IMR-90 (cell line): ENCODE measurements around the gene ZNF175. TPM values are rescaled to one million over a fixed set of nuclear protein-coding genes. Genes with fewer than 3 reads are reported as not detected.

Experiments used
- ATAC-seq: fragments of 200-7000 bp; cut with Tn5 transposase; 2 replicates; pipeline ENCODE4 v1.9.1; 2020; ENCODE audit warnings: low read depth, mild to moderate bottlenecking, moderate library complexity
- BruUV-seq: library from RNA; stranded (reverse); fragments of 400-500 nt; replicated peaks from 2 replicates; lab custom pipeline; 2021; lab: Mats Ljungman, UMichigan
- CTCF ChIA-PET: fragments of 300-600 bp; formaldehyde crosslinking; extraction: SDS; loops from one replicate; lab custom pipeline; 2021; ENCODE audit warnings: antibody characterized with exemption; lab: Yijun Ruan, JAX
- POLR2A ChIA-PET: fragments of 300-600 bp; sonication (Branson Sonifier 250); formaldehyde crosslinking; loops from one replicate; lab custom pipeline; 2022; ENCODE audit warnings: antibody characterized with exemption; ENCODE audit not compliant: unreplicated experiment; lab: Charles Lee
- DNase-seq: peaks from one replicate; pipeline ENCODE4 v3.0.0; 2013
- H2AFZ ChIP-seq: replicated peaks from 2 replicates; pipeline ENCODE3; 2013; ENCODE audit warnings: low read length, mild to moderate bottlenecking; ENCODE audit not compliant: poor library complexity
- H2AK5ac ChIP-seq: 2 replicates; pipeline ENCODE4 v1.6.1; 2013; ENCODE audit warnings: low read depth, low read length, inconsistent platforms
- H2AK9ac ChIP-seq: replicated peaks from 2 replicates; pipeline ENCODE3; 2013; ENCODE audit warnings: mild to moderate bottlenecking, low read depth, low read length, moderate library complexity; ENCODE audit not compliant: poor library complexity
- H2BK120ac ChIP-seq: 2 replicates; pipeline ENCODE4 v1.6.1; 2013; ENCODE audit warnings: low read depth, low read length, inconsistent platforms
- H2BK15ac ChIP-seq: 3 replicates; pipeline ENCODE4 v1.6.1; 2013; ENCODE audit warnings: low read depth, low read length, inconsistent platforms
- H2BK20ac ChIP-seq: 2 replicates; pipeline ENCODE4 v1.6.1; 2013; ENCODE audit warnings: low read depth, mild to moderate bottlenecking, inconsistent platforms, low read length, moderate library complexity
- H2BK5ac ChIP-seq: 2 replicates; pipeline ENCODE4 v1.6.1; 2013; ENCODE audit warnings: mild to moderate bottlenecking, low read depth, low read length, inconsistent platforms; ENCODE audit not compliant: poor library complexity, severe bottlenecking
- H3K14ac ChIP-seq: replicated peaks from 2 replicates; pipeline ENCODE4 v1.6.1; 2013; ENCODE audit warnings: low read depth, low read length, inconsistent platforms
- H3K18ac ChIP-seq: 2 replicates; pipeline ENCODE4 v1.6.1; 2013; ENCODE audit warnings: low read depth, low read length, control low read depth
- H3K23ac ChIP-seq: 2 replicates; pipeline ENCODE4 v1.6.1; 2013; ENCODE audit warnings: low read depth, low read length, inconsistent platforms
- H3K27ac ChIP-seq: 2 replicates; pipeline ENCODE4 v1.5.1; 2013; ENCODE audit warnings: mild to moderate bottlenecking, control low read depth, low read length; ENCODE audit not compliant: insufficient read depth
- H3K27me3 ChIP-seq: 2 replicates; pipeline ENCODE4 v1.6.1; 2013; ENCODE audit warnings: low read length; ENCODE audit not compliant: control insufficient read depth, insufficient read depth
- H3K36me3 ChIP-seq: 2 replicates; pipeline ENCODE4 v1.6.1; 2013; ENCODE audit warnings: low read length, mixed read lengths; ENCODE audit not compliant: control insufficient read depth, insufficient read depth
- H3K4ac ChIP-seq: 2 replicates; pipeline ENCODE4 v1.6.1; 2013; ENCODE audit warnings: low read depth, low read length, inconsistent platforms
- H3K4me1 ChIP-seq: 2 replicates; pipeline ENCODE4 v1.6.1; 2013; ENCODE audit warnings: low read length, mixed read lengths; ENCODE audit not compliant: control insufficient read depth, insufficient read depth
- H3K4me2 ChIP-seq: 2 replicates; pipeline ENCODE4 v1.6.1; 2013; ENCODE audit warnings: low read depth, mild to moderate bottlenecking, control low read depth, low read length, moderate library complexity
- H3K4me3 ChIP-seq: 2 replicates; pipeline ENCODE4 v1.5.1; 2013; ENCODE audit warnings: low read depth, mild to moderate bottlenecking, control low read depth, low read length, moderate library complexity; ENCODE audit not compliant: insufficient read depth
- H3K56ac ChIP-seq: 2 replicates; pipeline ENCODE4 v1.6.1; 2013; ENCODE audit warnings: low read length, inconsistent platforms; ENCODE audit not compliant: insufficient read depth; ENCODE audit errors: extremely low read depth
- H3K79me1 ChIP-seq, 2 experiments: 2 replicates each; pipeline ENCODE4 v1.6.1; 2013; ENCODE audit warnings: low read length in 2 of 2, inconsistent platforms in 1 of 2, low read depth in 1 of 2
- H3K9ac ChIP-seq: 2 replicates; pipeline ENCODE4 v1.6.1; 2013; ENCODE audit warnings: low read depth, low read length, control low read depth
- H3K9me1 ChIP-seq: 2 replicates; pipeline ENCODE4 v1.6.1; 2013; ENCODE audit warnings: low read length, inconsistent platforms; ENCODE audit not compliant: insufficient read depth
- H3K9me3 ChIP-seq: 2 replicates; pipeline ENCODE4 v1.6.1; 2013; ENCODE audit warnings: low read length; ENCODE audit not compliant: control insufficient read depth, insufficient read depth
- H4K20me1 ChIP-seq: 2 replicates; pipeline ENCODE4 v1.6.1; 2013; ENCODE audit warnings: low read length, inconsistent platforms; ENCODE audit not compliant: insufficient read depth
- H4K5ac ChIP-seq: 2 replicates; pipeline ENCODE4 v1.6.1; 2013; ENCODE audit warnings: mild to moderate bottlenecking, low read depth, low read length, control low read depth
- H4K8ac ChIP-seq, 2 experiments: 2 replicates each; pipeline ENCODE4 v1.6.1; 2013; ENCODE audit warnings: low read depth in 2 of 2, low read length in 2 of 2, control low read depth in 1 of 2, inconsistent platforms in 1 of 2
- H4K91ac ChIP-seq: 2 replicates; pipeline ENCODE4 v1.6.1; 2013; ENCODE audit warnings: low read depth, low read length, inconsistent platforms; ENCODE audit not compliant: insufficient read depth
- BHLHE40 ChIP-seq: fragments of 150-350 bp; IDR thresholded peaks from 2 replicates; pipeline ENCODE4 v1.6.1; 2016; ENCODE audit warnings: mild to moderate bottlenecking, low read depth, low read length
- CEBPB ChIP-seq: IDR thresholded peaks from 2 replicates; pipeline ENCODE4 v1.6.1; 2012; ENCODE audit warnings: low read depth, low read length, improper control_type of control experiment
- CHD1 ChIP-seq: IDR thresholded peaks from 2 replicates; pipeline ENCODE4 v1.6.1; 2012; ENCODE audit warnings: low read depth, low read length, improper control_type of control experiment
- MAFK ChIP-seq: IDR thresholded peaks from 2 replicates; pipeline ENCODE4 v1.6.1; 2012; ENCODE audit warnings: low read depth, low read length, improper control_type of control experiment
- MAZ ChIP-seq: IDR thresholded peaks from 2 replicates; pipeline ENCODE4 v1.6.1; 2012; ENCODE audit warnings: low read depth, mild to moderate bottlenecking, low read length, improper control_type of control experiment, moderate library complexity, borderline replicate concordance
- MXI1 ChIP-seq: IDR thresholded peaks from 2 replicates; pipeline ENCODE4 v1.6.1; 2012; ENCODE audit warnings: low read depth, mild to moderate bottlenecking, low read length, moderate library complexity, borderline replicate concordance
- NFE2L2 ChIP-seq: fragments of 150-350 bp; IDR thresholded peaks from 2 replicates; pipeline ENCODE4 v1.6.1; 2016; ENCODE audit warnings: low read depth, mild to moderate bottlenecking, low read length
- RAD21 ChIP-seq: IDR thresholded peaks from 2 replicates; pipeline ENCODE4 v1.6.1; 2012; ENCODE audit warnings: low read length, improper control_type of control experiment
- RCOR1 ChIP-seq: IDR thresholded peaks from 2 replicates; pipeline ENCODE4 v1.6.1; 2012; ENCODE audit warnings: mild to moderate bottlenecking, low read length, improper control_type of control experiment; ENCODE audit not compliant: insufficient replicate concordance
- RFX5 ChIP-seq: IDR thresholded peaks from 2 replicates; pipeline ENCODE4 v1.8.0; 2012; ENCODE audit warnings: low read depth, mild to moderate bottlenecking, low read length, moderate library complexity
- SMC3 ChIP-seq: fragments of 150-350 bp; IDR thresholded peaks from 2 replicates; pipeline ENCODE4 v1.6.1; 2016; ENCODE audit warnings: low read depth, mild to moderate bottlenecking, antibody characterized with exemption, low read length, moderate library complexity
- WGBS, 2 experiments: methylation state at CpG; one replicate each; pipeline versions ENCODE4 v1.1.5 to v1.1.7; 2013; ENCODE audit warnings: missing lambda C conversion rate in 2 of 2; ENCODE audit not compliant: insufficient read length in 1 of 2; ENCODE audit errors: extremely low coverage in 2 of 2; 5-methylcytosine and 5-hydroxymethylcytosine counted together
- dilution Hi-C: fragments of 300-500 bp; cut with HindIII; formaldehyde crosslinking; loops from one replicate; pipeline ENCODE4 v1.14.3; 2018; ENCODE audit warnings: low sequenced_read_pairs; ENCODE audit not compliant: unreplicated experiment
- in situ Hi-C: fragments of 300-500 bp; cut with MboI; formaldehyde crosslinking; loops from 3 replicates; pipeline ENCODE4 v1.14.3; 2019; ENCODE audit warnings: low sequenced_read_pairs, inconsistent platforms, mixed read lengths
- intact Hi-C: fragments of 100-400 bp; cut with micrococcal nuclease; formaldehyde crosslinking; loops from 2 replicates; pipeline ENCODE4 v1.10.0; 2022
- polyA plus RNA-seq, 3 experiments: library from polyadenylated mRNA; depleted of rRNA; stranded (reverse); fragments of >200 nt; gene quantifications; 2 replicates each; pipeline ENCODE4 v1.2.3, GENCODE V29; 2012; ENCODE audit warnings: low replicate concordance in 1 of 3
- total RNA-seq: library from RNA; depleted of rRNA; stranded (reverse); fragments of >200 nt; gene quantifications from 2 replicates; pipeline ENCODE4 v1.2.3, GENCODE V29; 2012
- TF ChIP-seq, protein P1 (sequence below): conservative IDR thresholded peaks from 2 replicates; pipeline ENCODE4 v1.5.1; 2012; ENCODE audit warnings: mild to moderate bottlenecking, low read depth, low read length, improper control_type of control experiment
- TF ChIP-seq, protein P2 (sequence below): fragments of 150-350 bp; IDR thresholded peaks from 2 replicates; pipeline ENCODE4 v1.6.1; 2017; ENCODE audit warnings: mild to moderate bottlenecking, antibody characterized with exemption, low read length, low read depth
- TF ChIP-seq, protein P3 (sequence below): fragments of 150-350 bp; IDR thresholded peaks from 2 replicates; pipeline ENCODE4 v1.6.1; 2016; ENCODE audit warnings: low read depth, mild to moderate bottlenecking, low read length, moderate library complexity, borderline replicate concordance

The ZNF175 gene
- total and polyA plus RNA-seq, 2 of the 4 experiments (the other 2 are of a cell fraction), result 3.6 to 8.4 TPM

DNA sequence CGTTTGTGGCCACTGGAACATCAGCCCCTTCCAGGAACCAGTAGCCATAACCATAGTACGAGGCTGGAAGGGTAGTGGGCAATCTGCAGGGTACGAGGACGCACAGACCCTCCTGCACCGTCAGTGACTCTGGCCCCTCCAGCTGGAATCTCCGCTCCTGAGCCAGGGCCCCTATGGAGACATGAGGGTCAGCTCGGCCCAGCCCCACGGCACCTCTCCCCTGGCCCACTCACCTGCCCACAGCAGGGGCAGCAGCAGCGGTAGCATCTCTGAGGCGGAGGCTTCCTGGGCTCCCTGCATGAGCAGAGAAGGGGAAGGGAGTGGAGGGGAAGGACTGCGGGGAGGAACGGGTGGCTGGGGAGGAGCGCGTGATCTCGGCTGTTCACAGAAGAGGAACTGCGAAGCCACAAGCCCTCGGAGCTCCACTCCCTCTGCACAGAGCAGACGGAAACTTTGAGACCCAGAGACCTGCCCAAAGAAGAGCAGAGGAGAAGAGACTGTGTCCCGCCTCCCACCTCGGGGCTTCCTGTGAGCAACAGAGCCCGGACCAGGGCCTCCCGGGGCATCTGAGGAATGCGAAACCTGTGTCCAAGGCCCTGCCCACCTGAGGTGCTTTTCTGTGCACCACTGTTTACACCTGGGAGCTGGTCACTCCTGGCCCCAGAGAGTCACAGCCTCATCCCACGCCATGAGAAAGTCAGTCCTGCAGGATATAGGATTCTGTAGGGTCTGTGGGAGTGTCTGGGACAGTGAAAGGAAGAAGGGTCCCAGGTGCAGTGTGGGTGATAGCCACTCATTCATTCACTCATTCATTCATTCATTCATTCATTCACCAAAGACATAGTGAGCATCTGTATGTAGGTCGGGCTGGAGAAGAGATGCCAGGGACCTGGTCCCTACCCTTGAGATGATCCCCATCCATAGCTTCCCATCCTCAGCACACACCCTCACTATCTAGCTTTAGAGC lies 39.5 kb upstream of the ZNF175 start, which contains the start of gene SIGLEC6:
TSS of gene SIGLEC6 (minus strand) at position 322 of the 967 bp plus-strand sequence. CDS start at position 300, 22 bp downstream.
- in situ Hi-C loops, result no loop called here
- no peak within 1 kb of the TSS for H3K4me2 ChIP-seq
- intact Hi-C loops, result no loop called here
- H3K4me1 ChIP-seq, result no peaks in the 10 kb centered on the region
- no peak within 1 kb of the TSS for H3K14ac ChIP-seq
- H3K27ac ChIP-seq, result no peak within 1 kb of the TSS
- no peaks in the 10 kb centered on the region for H3K27me3 ChIP-seq
- no peak within 1 kb of the TSS for H2AK5ac ChIP-seq
- no peak within 1 kb of the TSS for H2BK15ac ChIP-seq
- H3K36me3 ChIP-seq, result no peaks in the 10 kb centered on the region
- H2AFZ ChIP-seq, result no peak within 1 kb of the TSS
- no peak within 1 kb of the TSS for H3K4ac ChIP-seq
- no peak within 1 kb of the TSS for H4K91ac ChIP-seq
- H2BK5ac ChIP-seq, result no peak within 1 kb of the TSS
- no peaks in the 10 kb centered on the region for H3K9me1 ChIP-seq
- ChIA-PET CTCF (no interaction called here), POLR2A (no interaction called here)
- H4K5ac ChIP-seq, result no peak within 1 kb of the TSS
- ATAC-seq, result no peak
- 22% methylated on average over 5 of the region's 25 CpGs; no CpG with 5 or more reads in 1 of the 2 experiments for WGBS, 2 experiments
- no peak within 1 kb of the TSS for H2BK20ac ChIP-seq
- H2BK120ac ChIP-seq, result no peak within 1 kb of the TSS
- no peak within 1 kb of the TSS for H4K8ac ChIP-seq
- H3K79me1 ChIP-seq, result no peaks in the 10 kb centered on the region
- no peak for DNase-seq
- no peak within 1 kb of the TSS for H3K18ac ChIP-seq
- no peak within 1 kb of the TSS for H3K23ac ChIP-seq
- no peaks in the 10 kb centered on the region for H4K20me1 ChIP-seq
- H3K9me3 ChIP-seq, result 0 out of 2 replicates have a peak, but pooled peaks cover 2% of the 10 kb centered on the region
- BruUV-seq, result no TSS peak
- no peak within 1 kb of the TSS for H3K56ac ChIP-seq
- dilution Hi-C loops, result no loop called here
- no peak within 1 kb of the TSS for H3K9ac ChIP-seq
- no peak within 1 kb of the TSS for H3K4me3 ChIP-seq
- no peak within 1 kb of the TSS for H2AK9ac ChIP-seq
- TF ChIP-seq SMC3 (no peak), RFX5 (no peak), RCOR1 (no peak), BHLHE40 (no peak), RAD21 (no peak), MXI1 (no peak), MAFK (no peak), NFE2L2 (no peak), CHD1 (no peak), MAZ (no peak), CEBPB (no peak)
- TF ChIP-seq, protein P1, sequence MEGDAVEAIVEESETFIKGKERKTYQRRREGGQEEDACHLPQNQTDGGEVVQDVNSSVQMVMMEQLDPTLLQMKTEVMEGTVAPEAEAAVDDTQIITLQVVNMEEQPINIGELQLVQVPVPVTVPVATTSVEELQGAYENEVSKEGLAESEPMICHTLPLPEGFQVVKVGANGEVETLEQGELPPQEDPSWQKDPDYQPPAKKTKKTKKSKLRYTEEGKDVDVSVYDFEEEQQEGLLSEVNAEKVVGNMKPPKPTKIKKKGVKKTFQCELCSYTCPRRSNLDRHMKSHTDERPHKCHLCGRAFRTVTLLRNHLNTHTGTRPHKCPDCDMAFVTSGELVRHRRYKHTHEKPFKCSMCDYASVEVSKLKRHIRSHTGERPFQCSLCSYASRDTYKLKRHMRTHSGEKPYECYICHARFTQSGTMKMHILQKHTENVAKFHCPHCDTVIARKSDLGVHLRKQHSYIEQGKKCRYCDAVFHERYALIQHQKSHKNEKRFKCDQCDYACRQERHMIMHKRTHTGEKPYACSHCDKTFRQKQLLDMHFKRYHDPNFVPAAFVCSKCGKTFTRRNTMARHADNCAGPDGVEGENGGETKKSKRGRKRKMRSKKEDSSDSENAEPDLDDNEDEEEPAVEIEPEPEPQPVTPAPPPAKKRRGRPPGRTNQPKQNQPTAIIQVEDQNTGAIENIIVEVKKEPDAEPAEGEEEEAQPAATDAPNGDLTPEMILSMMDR, result no peak
- TF ChIP-seq, protein P2, sequence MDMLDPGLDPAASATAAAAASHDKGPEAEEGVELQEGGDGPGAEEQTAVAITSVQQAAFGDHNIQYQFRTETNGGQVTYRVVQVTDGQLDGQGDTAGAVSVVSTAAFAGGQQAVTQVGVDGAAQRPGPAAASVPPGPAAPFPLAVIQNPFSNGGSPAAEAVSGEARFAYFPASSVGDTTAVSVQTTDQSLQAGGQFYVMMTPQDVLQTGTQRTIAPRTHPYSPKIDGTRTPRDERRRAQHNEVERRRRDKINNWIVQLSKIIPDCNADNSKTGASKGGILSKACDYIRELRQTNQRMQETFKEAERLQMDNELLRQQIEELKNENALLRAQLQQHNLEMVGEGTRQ, result no peak
- TF ChIP-seq, protein P3, sequence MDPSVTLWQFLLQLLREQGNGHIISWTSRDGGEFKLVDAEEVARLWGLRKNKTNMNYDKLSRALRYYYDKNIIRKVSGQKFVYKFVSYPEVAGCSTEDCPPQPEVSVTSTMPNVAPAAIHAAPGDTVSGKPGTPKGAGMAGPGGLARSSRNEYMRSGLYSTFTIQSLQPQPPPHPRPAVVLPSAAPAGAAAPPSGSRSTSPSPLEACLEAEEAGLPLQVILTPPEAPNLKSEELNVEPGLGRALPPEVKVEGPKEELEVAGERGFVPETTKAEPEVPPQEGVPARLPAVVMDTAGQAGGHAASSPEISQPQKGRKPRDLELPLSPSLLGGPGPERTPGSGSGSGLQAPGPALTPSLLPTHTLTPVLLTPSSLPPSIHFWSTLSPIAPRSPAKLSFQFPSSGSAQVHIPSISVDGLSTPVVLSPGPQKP, result no peak
